ENCODE measurements around the gene AGBL4.
"Not testable (repeated sequence)": the region's sequence is repeated elsewhere in the genome, so short reads cannot be mapped to it uniquely, and the experiment has no call there.

AGBL4 gene

GRCh38 chr1:48523558-48523957, 1500.2 kb downstream of the AGBL4 start:
- no peaks in the 10 kb centered on the region for H3K9me3 ChIP-seq
- H3K36me3 ChIP-seq = no peaks in the 10 kb centered on the region
- no peak overlapping the region for H3K27ac ChIP-seq
- no peaks in the 10 kb centered on the region for H3K4me1 ChIP-seq (ENCODE audit: control insufficient read depth in 1 of 2, insufficient read depth in 1 of 2, low read depth in 1 of 2, low read length in 1 of 2)
- H3K27me3 ChIP-seq = peaks cover 25% of the 10 kb centered on the region
- TF ChIP-seq, protein P1, sequence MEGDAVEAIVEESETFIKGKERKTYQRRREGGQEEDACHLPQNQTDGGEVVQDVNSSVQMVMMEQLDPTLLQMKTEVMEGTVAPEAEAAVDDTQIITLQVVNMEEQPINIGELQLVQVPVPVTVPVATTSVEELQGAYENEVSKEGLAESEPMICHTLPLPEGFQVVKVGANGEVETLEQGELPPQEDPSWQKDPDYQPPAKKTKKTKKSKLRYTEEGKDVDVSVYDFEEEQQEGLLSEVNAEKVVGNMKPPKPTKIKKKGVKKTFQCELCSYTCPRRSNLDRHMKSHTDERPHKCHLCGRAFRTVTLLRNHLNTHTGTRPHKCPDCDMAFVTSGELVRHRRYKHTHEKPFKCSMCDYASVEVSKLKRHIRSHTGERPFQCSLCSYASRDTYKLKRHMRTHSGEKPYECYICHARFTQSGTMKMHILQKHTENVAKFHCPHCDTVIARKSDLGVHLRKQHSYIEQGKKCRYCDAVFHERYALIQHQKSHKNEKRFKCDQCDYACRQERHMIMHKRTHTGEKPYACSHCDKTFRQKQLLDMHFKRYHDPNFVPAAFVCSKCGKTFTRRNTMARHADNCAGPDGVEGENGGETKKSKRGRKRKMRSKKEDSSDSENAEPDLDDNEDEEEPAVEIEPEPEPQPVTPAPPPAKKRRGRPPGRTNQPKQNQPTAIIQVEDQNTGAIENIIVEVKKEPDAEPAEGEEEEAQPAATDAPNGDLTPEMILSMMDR (IDR thresholded peaks at IDR 0.05) = no peak
- no peak overlapping the region for H3K4me3 ChIP-seq (ENCODE audit: low read depth in 1 of 2, low read length in 1 of 2)

- H3K4me3 ChIP-seq (ENCODE audit: low read depth in 1 of 2, low read length in 1 of 2); H3K9me3 ChIP-seq; H3K36me3 ChIP-seq; H3K4me1 ChIP-seq (ENCODE audit: control insufficient read depth in 1 of 2, insufficient read depth in 1 of 2, low read depth in 1 of 2, low read length in 1 of 2); H3K27ac ChIP-seq: not testable (repeated sequence)
- H3K27me3 ChIP-seq = peaks cover 25% of the 10 kb centered on the region
Measured at GRCh38 chr1:48519896-48520295, 1503.9 kb downstream of the AGBL4 start.

- no peaks in the 10 kb centered on the region for H3K36me3 ChIP-seq
- TF ChIP-seq, protein P1 (IDR thresholded peaks at IDR 0.05) = no peak
- H3K9me3 ChIP-seq = no peaks in the 10 kb centered on the region
- peaks cover 5% of the 10 kb centered on the region for H3K27me3 ChIP-seq
- H3K27ac ChIP-seq = no peak overlapping the region
- no peaks in the 10 kb centered on the region for H3K4me1 ChIP-seq (ENCODE audit: control insufficient read depth in 1 of 2, insufficient read depth in 1 of 2, low read depth in 1 of 2, low read length in 1 of 2)
- no peak overlapping the region for H3K4me3 ChIP-seq (ENCODE audit: low read depth in 1 of 2, low read length in 1 of 2)
Measured at GRCh38 chr1:48506870-48507269, 1516.9 kb downstream of the AGBL4 start.

- H3K27ac ChIP-seq = no peak overlapping the region
- no peaks in the 10 kb centered on the region for H3K27me3 ChIP-seq
- no peaks in the 10 kb centered on the region for H3K9me3 ChIP-seq
- H3K4me1 ChIP-seq (ENCODE audit: control insufficient read depth in 1 of 2, insufficient read depth in 1 of 2, low read depth in 1 of 2, low read length in 1 of 2) = no peaks in the 10 kb centered on the region
- no peaks in the 10 kb centered on the region for H3K36me3 ChIP-seq
- no peak overlapping the region for H3K4me3 ChIP-seq (ENCODE audit: low read depth in 1 of 2, low read length in 1 of 2)
- TF ChIP-seq, protein P1 (IDR thresholded peaks at IDR 0.05) = no peak
Measured at GRCh38 chr1:48500541-48501450, 1523.0 kb downstream of the AGBL4 start.

DNA sequence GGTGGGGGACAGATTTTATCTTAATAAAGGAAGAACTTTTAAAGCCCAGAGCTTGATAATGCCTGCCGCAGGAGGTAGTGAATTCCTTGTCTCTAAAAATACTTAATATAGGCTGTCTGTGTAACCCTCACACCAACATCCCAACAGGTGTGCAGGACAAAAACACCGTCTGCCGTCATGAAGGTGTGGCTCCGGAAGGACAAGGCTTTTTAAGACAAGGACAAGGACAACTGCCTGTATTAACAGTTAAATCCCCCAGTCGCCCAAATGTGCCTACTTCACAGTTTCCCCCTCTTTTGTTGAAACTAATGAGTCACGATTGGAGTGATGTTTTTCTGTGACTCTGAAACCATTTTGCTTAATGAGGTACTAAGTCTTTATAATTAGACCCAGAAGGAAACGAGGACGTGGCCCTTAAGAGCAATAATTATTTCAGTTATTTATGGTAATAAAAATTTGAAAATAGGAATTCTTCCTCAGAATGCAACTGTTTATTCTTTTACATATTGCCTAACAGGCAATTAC, 1524.5 kb downstream of the AGBL4 start:
- no peaks in the 10 kb centered on the region for H3K4me1 ChIP-seq (ENCODE audit: control insufficient read depth in 1 of 2, insufficient read depth in 1 of 2, low read depth in 1 of 2, low read length in 1 of 2)
- no peaks in the 10 kb centered on the region for H3K9me3 ChIP-seq
- TF ChIP-seq, protein P1 (IDR thresholded peaks at IDR 0.05) = no peak
- H3K36me3 ChIP-seq = no peaks in the 10 kb centered on the region
- no peaks in the 10 kb centered on the region for H3K27me3 ChIP-seq
- no peak overlapping the region for H3K4me3 ChIP-seq (ENCODE audit: low read depth in 1 of 2, low read length in 1 of 2)
- H3K27ac ChIP-seq = no peak overlapping the region

- Histone ChIP-seq H3K4me1 (ENCODE audit: control insufficient read depth in 1 of 2, insufficient read depth in 1 of 2, low read depth in 1 of 2, low read length in 1 of 2) (no peaks in the 10 kb centered on the region), H3K27me3 (no peaks in the 10 kb centered on the region), H3K4me3 (ENCODE audit: low read depth in 1 of 2, low read length in 1 of 2) (no peak overlapping the region), H3K27ac (no peak overlapping the region), H3K36me3 (no peaks in the 10 kb centered on the region), H3K9me3 (no peaks in the 10 kb centered on the region)
- TF ChIP-seq, protein P1 (IDR thresholded peaks at IDR 0.05) = peak; percentile 85
Measured at GRCh38 chr1:48498096-48498791, 1525.5 kb downstream of the AGBL4 start.

All from neutrophil (primary cell).